Left ventricle myocardium superior (tissue), 1 donor: Measurements from ENCODE around the gene EIF3J. TPM values are rescaled to one million over a fixed set of nuclear protein-coding genes. Genes with fewer than 3 reads are reported as not detected.
"Not testable (repeated sequence)": the region's sequence is repeated elsewhere in the genome, so short reads cannot be mapped to it uniquely, and the experiment has no call there.

Experiments used
- ATAC-seq: fragments of 200-7000 bp; cut with Tn5 transposase; one replicate; pipeline ENCODE4 v1.9.1; 2020; ENCODE audit warnings: mild to moderate bottlenecking, moderate library complexity
- DNase-seq: peaks from one replicate; pipeline ENCODE4 v3.0.0-alpha.2; 2020
- intact Hi-C: fragments of 100-400 bp; cut with micrococcal nuclease; formaldehyde crosslinking; loops from one replicate; pipeline ENCODE4 v1.11.0; 2022
- long read RNA-seq: library from polyadenylated mRNA; unstranded; transcript quantifications from one replicate; pipeline ENCODE4 v2.0.0, GENCODE V29; 2021
- total RNA-seq: library from RNA; stranded (reverse); fragmentation: NEBNext Ultra II Directional; extraction: Animal tissue kit (Norgen Biotek cat#: 25700); gene quantifications from one replicate; pipeline ENCODE4 v1.2.1, GENCODE V29; 2021
- donor health status: DM: no; HTN: yes; CAD: no; lungs with severe emphysema.

Gene EIF3J
- total RNA-seq: 99.3 TPM
- long read RNA-seq, transcript EIF3J-201 (8 exons, 2,569 nt): major isoform, 60 of 89 reads
- long read RNA-seq, partial matches to known transcripts: 24 of 89 reads
- long read RNA-seq, other reads (novel, unspliced or antisense): 3 of 89 reads

- DNase-seq (peak; percentile 97), ATAC-seq (peak; percentile 94)
- intact Hi-C loops: no loop called here
These were observed at the start of gene EIF3J for GRCh38 chr15:44536962-44537734. Gene EIF3J (plus strand): TSS chr15:44537147. CDS start chr15:44537195, 48 bp downstream.

- intact Hi-C loops: no loop called here
- no peak for DNase-seq
- ATAC-seq: peak; percentile 18
These were observed 47.5 kb upstream of the EIF3J start for GRCh38 chr15:44489464-44489863.

- no peak for ATAC-seq
- DNase-seq: no peak
- intact Hi-C loops: no loop called here
These were observed 46.3 kb upstream of the EIF3J start for GRCh38 chr15:44490622-44491021.

GRCh38 chr15:44492040-44492439 is 44.9 kb upstream of the EIF3J start:
- no peak for ATAC-seq
- no peak for DNase-seq
- intact Hi-C loops: no loop called here

- intact Hi-C loops: no loop called here
- ATAC-seq (no peak), DNase-seq (no peak)
These were observed 44.3 kb upstream of the EIF3J start for GRCh38 chr15:44492672-44493071.

GRCh38 chr15:44495562-44495961 is 41.4 kb upstream of the EIF3J start:
- ATAC-seq (no peak), DNase-seq (no peak)
- intact Hi-C loops: no loop called here

GRCh38 chr15:44500555-44500954 is 36.4 kb upstream of the EIF3J start:
- DNase-seq (no peak), ATAC-seq (no peak)
- intact Hi-C loops: no loop called here

GRCh38 chr15:44501768-44502366 is 35.1 kb upstream of the EIF3J start:
- intact Hi-C loops: no loop called here
- no peak for DNase-seq
- ATAC-seq: no peak

- intact Hi-C loops: no loop called here
- DNase-seq (no peak), ATAC-seq (no peak)
These were observed 20.5 kb upstream of the EIF3J start for GRCh38 chr15:44516436-44516835.

GRCh38 chr15:44519537-44519936 is 17.4 kb upstream of the EIF3J start:
- intact Hi-C loops: no loop called here
- ATAC-seq (no peak), DNase-seq (no peak)

GRCh38 chr15:44525018-44525417 is 11.9 kb upstream of the EIF3J start:
- intact Hi-C loops: no loop called here
- DNase-seq: no peak
- ATAC-seq: no peak

GRCh38 chr15:44527241-44527640 is 9.7 kb upstream of the EIF3J start:
- DNase-seq (no peak), ATAC-seq (no peak)
- intact Hi-C loops: no loop called here

GRCh38 chr15:44529864-44530604 is 6.9 kb upstream of the EIF3J start:
- ATAC-seq (no peak), DNase-seq (no peak)
- intact Hi-C loops: no loop called here

GRCh38 chr15:44530653-44531052 is 6.3 kb upstream of the EIF3J start:
- ATAC-seq: no peak
- DNase-seq: no peak
- intact Hi-C loops: no loop called here

- intact Hi-C loops, DNase-seq, ATAC-seq: not testable (repeated sequence)
These were observed 4.7 kb upstream of the EIF3J start for GRCh38 chr15:44532275-44532674.

- DNase-seq (no peak), ATAC-seq (no peak)
- intact Hi-C loops: no loop called here
These were observed 4.3 kb upstream of the EIF3J start for GRCh38 chr15:44532689-44533088.

- intact Hi-C loops: no loop called here
- ATAC-seq (no peak), DNase-seq (no peak)
These were observed 1.9 kb upstream of the EIF3J start for GRCh38 chr15:44535092-44535491.

GRCh38 chr15:44535523-44536301 is 1.2 kb upstream of the EIF3J start:
- ATAC-seq (no peak), DNase-seq (no peak)
- intact Hi-C loops: no loop called here

GRCh38 chr15:44536302-44536961 is 515 bp upstream of the EIF3J start:
- peak; percentile 89 for DNase-seq
- ATAC-seq: peak; percentile 89
- intact Hi-C loops: no loop called here
